ENCODE measurements around the gene UGT1A10. TPM values are rescaled to one million over a fixed set of nuclear protein-coding genes. Genes with fewer than 3 reads are reported as not detected.

The UGT1A10 gene
- total RNA-seq, 1 donor from 2014 or later: not detected

- H3K36me3 ChIP-seq (ENCODE audit: control insufficient read depth, insufficient read depth, low read length): no peaks in the 10 kb centered on the region
- FAIRE-seq: no peak
- DNase-seq (ENCODE audit: low read depth): no peak
- no peak for TF ChIP-seq CTCF (IDR thresholded peaks at IDR 0.05; ENCODE audit: insufficient read depth, low read length, severe bottlenecking)
- peaks cover 7% of the 10 kb centered on the region for H3K27me3 ChIP-seq (ENCODE audit: control insufficient read depth, insufficient read depth, low read length)
- no peak overlapping the region for H3K4me3 ChIP-seq (ENCODE audit: low read depth, low read length)
Measured at GRCh38 chr2:233811087-233811486, 174.8 kb downstream of the UGT1A10 start.

- FAIRE-seq (no peak), DNase-seq (ENCODE audit: low read depth) (no peak)
- peaks cover 7% of the 10 kb centered on the region for H3K27me3 ChIP-seq (ENCODE audit: control insufficient read depth, insufficient read depth, low read length)
- no peak overlapping the region for H3K4me3 ChIP-seq (ENCODE audit: low read depth, low read length)
- TF ChIP-seq CTCF (IDR thresholded peaks at IDR 0.05; ENCODE audit: insufficient read depth, low read length, severe bottlenecking): no peak
- H3K36me3 ChIP-seq (ENCODE audit: control insufficient read depth, insufficient read depth, low read length): no peaks in the 10 kb centered on the region
Measured at GRCh38 chr2:233811732-233812131, 175.5 kb downstream of the UGT1A10 start.

- DNase-seq (ENCODE audit: low read depth): no peak
- Histone ChIP-seq H3K36me3 (ENCODE audit: control insufficient read depth, insufficient read depth, low read length) (no peaks in the 10 kb centered on the region), H3K27me3 (ENCODE audit: control insufficient read depth, insufficient read depth, low read length) (peaks cover 4% of the 10 kb centered on the region), H3K4me3 (ENCODE audit: low read depth, low read length) (no peak overlapping the region)
- FAIRE-seq: no peak
- no peak for TF ChIP-seq CTCF (IDR thresholded peaks at IDR 0.05; ENCODE audit: insufficient read depth, low read length, severe bottlenecking)
Measured at GRCh38 chr2:233813236-233814055, 177.2 kb downstream of the UGT1A10 start.

- DNase-seq (ENCODE audit: low read depth) (peak; percentile 29), FAIRE-seq (no peak)
- no peak for TF ChIP-seq CTCF (IDR thresholded peaks at IDR 0.05; ENCODE audit: insufficient read depth, low read length, severe bottlenecking)
- Histone ChIP-seq H3K27me3 (ENCODE audit: control insufficient read depth, insufficient read depth, low read length) (peaks cover 2% of the 10 kb centered on the region), H3K4me3 (ENCODE audit: low read depth, low read length) (no peak overlapping the region), H3K36me3 (ENCODE audit: control insufficient read depth, insufficient read depth, low read length) (no peaks in the 10 kb centered on the region)
Measured at GRCh38 chr2:233814056-233814835, 178.0 kb downstream of the UGT1A10 start.

- no peak for TF ChIP-seq CTCF (IDR thresholded peaks at IDR 0.05; ENCODE audit: insufficient read depth, low read length, severe bottlenecking)
- FAIRE-seq (no peak), DNase-seq (ENCODE audit: low read depth) (no peak)
- Histone ChIP-seq H3K27me3 (ENCODE audit: control insufficient read depth, insufficient read depth, low read length) (peaks cover 2% of the 10 kb centered on the region), H3K36me3 (ENCODE audit: control insufficient read depth, insufficient read depth, low read length) (no peaks in the 10 kb centered on the region), H3K4me3 (ENCODE audit: low read depth, low read length) (no peak overlapping the region)
Measured at GRCh38 chr2:233815861-233816260, 179.6 kb downstream of the UGT1A10 start.

Data from bronchial epithelial cell (primary cell).